ENCODE data around the gene IPO9.

DNA sequence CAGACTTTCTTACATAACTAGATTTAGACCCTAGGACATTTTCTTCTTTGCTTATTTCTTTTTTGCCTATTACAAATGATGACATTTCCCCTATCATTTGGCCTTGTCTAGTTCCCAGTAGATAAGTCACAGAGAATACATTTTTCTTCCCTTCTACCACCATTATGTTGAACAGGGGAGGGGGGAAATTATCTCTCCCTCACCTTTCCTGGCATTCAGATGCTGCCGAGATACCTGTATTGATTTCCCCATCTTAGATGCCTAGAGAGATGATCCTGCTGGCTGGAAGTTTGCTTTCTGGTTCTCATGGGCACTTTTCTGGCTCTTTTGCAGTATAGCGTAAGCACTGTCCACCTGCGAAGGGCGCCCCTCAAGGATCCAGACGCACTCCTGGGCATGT lies 5.7 kb downstream of the IPO9 start:
- TF ChIP-seq, protein P1, sequence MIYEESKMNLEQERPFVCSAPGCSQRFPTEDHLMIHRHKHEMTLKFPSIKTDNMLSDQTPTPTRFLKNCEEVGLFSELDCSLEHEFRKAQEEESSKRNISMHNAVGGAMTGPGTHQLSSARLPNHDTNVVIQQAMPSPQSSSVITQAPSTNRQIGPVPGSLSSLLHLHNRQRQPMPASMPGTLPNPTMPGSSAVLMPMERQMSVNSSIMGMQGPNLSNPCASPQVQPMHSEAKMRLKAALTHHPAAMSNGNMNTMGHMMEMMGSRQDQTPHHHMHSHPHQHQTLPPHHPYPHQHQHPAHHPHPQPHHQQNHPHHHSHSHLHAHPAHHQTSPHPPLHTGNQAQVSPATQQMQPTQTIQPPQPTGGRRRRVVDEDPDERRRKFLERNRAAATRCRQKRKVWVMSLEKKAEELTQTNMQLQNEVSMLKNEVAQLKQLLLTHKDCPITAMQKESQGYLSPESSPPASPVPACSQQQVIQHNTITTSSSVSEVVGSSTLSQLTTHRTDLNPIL (CRISPR knock-in tag; IDR thresholded peaks at IDR 0.05; ENCODE audit: low read depth) = no peak
- TF ChIP-seq CSDC2 (CRISPR knock-in tag; IDR thresholded peaks at IDR 0.05) (no peak), PPARA (CRISPR knock-in tag; IDR thresholded peaks at IDR 0.05; ENCODE audit: borderline replicate concordance) (no peak), ISL1 (CRISPR knock-in tag; IDR thresholded peaks at IDR 0.05) (no peak), ZNF70 (CRISPR knock-in tag; IDR thresholded peaks at IDR 0.05) (no peak), ZFP30 (CRISPR knock-in tag; IDR thresholded peaks at IDR 0.05) (no peak), GLIS3 (CRISPR knock-in tag; IDR thresholded peaks at IDR 0.05) (no peak)
- TF ChIP-seq, protein P2, sequence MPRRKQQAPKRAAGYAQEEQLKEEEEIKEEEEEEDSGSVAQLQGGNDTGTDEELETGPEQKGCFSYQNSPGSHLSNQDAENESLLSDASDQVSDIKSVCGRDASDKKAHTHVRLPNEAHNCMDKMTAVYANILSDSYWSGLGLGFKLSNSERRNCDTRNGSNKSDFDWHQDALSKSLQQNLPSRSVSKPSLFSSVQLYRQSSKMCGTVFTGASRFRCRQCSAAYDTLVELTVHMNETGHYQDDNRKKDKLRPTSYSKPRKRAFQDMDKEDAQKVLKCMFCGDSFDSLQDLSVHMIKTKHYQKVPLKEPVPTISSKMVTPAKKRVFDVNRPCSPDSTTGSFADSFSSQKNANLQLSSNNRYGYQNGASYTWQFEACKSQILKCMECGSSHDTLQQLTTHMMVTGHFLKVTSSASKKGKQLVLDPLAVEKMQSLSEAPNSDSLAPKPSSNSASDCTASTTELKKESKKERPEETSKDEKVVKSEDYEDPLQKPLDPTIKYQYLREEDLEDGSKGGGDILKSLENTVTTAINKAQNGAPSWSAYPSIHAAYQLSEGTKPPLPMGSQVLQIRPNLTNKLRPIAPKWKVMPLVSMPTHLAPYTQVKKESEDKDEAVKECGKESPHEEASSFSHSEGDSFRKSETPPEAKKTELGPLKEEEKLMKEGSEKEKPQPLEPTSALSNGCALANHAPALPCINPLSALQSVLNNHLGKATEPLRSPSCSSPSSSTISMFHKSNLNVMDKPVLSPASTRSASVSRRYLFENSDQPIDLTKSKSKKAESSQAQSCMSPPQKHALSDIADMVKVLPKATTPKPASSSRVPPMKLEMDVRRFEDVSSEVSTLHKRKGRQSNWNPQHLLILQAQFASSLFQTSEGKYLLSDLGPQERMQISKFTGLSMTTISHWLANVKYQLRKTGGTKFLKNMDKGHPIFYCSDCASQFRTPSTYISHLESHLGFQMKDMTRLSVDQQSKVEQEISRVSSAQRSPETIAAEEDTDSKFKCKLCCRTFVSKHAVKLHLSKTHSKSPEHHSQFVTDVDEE (CRISPR knock-in tag; IDR thresholded peaks at IDR 0.05) = no peak
